HG03565 (cell line): Measurements from ENCODE around the gene GCAT.
A peak's percentile ranks its signal among the peaks of the same experiment; 100 is the strongest.

Experiments
- ATAC-seq: cut with Tn5 transposase; IDR thresholded peaks from one replicate; pipeline ENCODE4 v1.9.1; 2021; ENCODE audit warnings: mild to moderate bottlenecking, moderate library complexity; ENCODE audit not compliant: unreplicated experiment

The GCAT gene

GRCh38 chr22:37807410-37808293 lies at the start of gene GCAT:
TSS of gene GCAT (plus strand) at chr22:37807934. CDS start at chr22:37807968, 34 bp downstream.
- peak; percentile 87 for ATAC-seq

- ATAC-seq = no peak
These were observed 49.0 kb upstream of the GCAT start for GRCh38 chr22:37758694-37759093.

GRCh38 chr22:37759281-37759680 lies 48.5 kb upstream of the GCAT start:
- ATAC-seq = no peak

DNA sequence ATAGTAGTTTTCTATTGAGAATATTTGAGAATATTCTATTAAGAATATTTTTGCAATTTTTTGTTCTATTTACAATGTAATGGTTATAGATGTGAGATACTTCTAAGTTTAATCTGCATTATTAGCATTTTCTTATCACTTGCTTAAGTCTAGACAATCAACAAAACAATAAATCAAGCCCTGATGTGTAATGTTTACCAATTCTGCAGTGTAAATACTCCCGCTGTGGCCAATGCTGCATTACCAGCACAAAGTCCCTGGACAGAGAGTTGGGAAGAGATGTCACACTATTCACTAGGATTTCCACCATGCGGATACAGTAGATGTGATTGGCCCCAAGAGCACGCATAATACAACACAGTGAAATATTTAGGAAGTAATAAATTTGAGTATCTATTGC lies 47.6 kb upstream of the GCAT start:
- no peak for ATAC-seq

- ATAC-seq = no peak
These were observed 45.3 kb upstream of the GCAT start for GRCh38 chr22:37762389-37762836.

- no peak for ATAC-seq
These were observed 44.7 kb upstream of the GCAT start for GRCh38 chr22:37763012-37763411.

GRCh38 chr22:37763652-37764051 lies 44.1 kb upstream of the GCAT start:
- no peak for ATAC-seq

GRCh38 chr22:37764622-37765021 lies 43.1 kb upstream of the GCAT start:
- no peak for ATAC-seq

GRCh38 chr22:37765498-37765897 lies 42.2 kb upstream of the GCAT start:
- no peak for ATAC-seq

GRCh38 chr22:37765953-37766576 lies 41.7 kb upstream of the GCAT start:
- ATAC-seq = no peak

DNA sequence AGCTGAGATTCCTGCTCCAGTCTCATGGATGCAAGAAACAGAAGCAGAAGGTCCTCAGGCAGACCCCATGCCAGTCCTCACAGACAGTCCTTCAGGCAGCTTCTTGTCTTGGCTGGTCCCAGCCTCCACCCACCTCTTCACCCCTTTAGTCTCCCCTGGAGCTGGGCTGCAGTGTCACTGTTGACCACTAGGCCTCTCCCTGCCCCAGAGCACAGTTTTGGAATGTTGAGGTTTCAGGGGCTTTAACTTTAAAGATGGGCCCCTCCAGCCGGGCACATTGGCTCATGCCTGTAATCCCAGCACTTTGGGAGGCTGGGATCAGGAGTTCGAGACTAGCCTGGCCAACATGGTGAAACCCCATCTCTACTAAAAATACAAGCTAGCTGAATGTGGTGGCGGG lies 39.5 kb upstream of the GCAT start:
- ATAC-seq = no peak

DNA sequence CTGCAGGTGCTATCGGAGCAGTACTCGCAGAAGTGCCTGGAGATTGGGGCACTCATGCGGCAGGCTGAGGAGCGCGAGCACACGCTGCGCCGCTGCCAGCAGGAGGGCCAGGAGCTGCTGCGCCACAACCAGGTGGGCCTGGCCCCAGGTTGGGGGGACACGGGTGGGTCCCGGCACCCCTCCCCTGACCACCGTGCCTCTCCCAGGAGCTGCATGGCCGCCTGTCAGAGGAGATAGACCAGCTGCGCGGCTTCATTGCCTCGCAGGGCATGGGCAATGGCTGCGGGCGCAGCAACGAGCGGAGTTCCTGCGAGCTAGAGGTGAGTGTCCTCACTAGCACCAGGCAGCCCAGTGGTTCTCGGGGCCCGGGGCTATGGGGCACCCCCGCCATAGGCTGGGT lies 38.7 kb upstream of the GCAT start:
- no peak for ATAC-seq

- ATAC-seq = no peak
These were observed 36.7 kb upstream of the GCAT start for GRCh38 chr22:37771081-37771480.

DNA sequence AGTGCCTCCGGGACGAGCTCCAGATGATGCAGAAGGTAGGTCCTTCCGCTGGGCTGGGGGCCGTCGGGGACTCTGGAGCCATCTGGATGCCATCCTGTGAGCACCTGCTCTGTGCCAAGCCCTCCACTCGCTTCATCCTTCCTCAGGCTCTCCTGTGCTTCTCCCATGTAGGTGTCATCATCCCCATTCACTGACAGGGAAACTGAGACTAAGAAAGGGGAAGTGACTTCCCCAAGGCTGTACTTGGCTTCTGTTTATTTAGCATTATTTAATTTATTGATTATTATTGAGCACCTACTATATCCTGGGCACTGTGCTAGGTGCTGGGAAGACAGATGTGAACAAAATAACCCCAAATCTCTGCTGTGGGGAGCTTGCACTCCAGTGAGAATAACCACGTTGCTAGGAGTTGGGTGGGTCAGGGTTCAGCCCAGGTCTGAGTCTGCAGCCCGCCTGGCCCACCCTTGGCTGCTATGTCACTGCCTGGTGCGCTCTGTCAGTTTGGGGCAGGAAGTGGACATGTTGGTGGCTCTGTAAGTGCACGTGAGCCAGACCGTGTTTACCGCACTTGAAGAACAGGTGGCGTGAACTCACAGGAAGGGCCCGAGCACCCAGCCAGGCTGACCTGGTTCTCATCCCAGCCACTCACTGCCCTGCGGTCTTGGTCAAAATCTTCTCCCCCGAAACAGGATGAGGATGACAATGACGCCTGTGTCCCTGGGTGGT lies 35.9 kb upstream of the GCAT start:
- ATAC-seq = no peak

DNA sequence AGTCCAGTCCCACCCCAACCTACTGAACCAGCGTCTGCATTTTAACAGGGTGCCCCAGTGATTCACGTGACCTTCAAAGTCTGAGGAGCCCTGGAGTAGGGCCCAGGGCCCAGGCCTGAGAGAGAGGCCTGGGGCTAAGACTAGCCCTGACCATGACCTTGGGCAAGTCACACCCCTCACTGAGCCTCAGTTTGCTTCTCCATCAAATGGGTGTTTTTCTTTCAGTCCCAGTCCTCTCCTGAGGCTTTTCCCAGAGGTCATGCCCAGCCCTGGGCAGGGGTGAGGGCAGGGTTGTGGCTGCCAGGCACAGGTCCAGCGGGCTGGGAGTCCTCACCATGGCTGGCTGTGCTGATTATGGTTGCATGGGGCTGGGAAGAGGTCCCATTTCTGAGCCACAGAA lies 33.0 kb upstream of the GCAT start:
- ATAC-seq = no peak

- ATAC-seq = no peak
These were observed 31.7 kb upstream of the GCAT start for GRCh38 chr22:37775785-37776638.

- no peak for ATAC-seq
These were observed 31.1 kb upstream of the GCAT start for GRCh38 chr22:37776639-37777005.

- ATAC-seq = no peak
These were observed 30.5 kb upstream of the GCAT start for GRCh38 chr22:37777122-37777687.

DNA sequence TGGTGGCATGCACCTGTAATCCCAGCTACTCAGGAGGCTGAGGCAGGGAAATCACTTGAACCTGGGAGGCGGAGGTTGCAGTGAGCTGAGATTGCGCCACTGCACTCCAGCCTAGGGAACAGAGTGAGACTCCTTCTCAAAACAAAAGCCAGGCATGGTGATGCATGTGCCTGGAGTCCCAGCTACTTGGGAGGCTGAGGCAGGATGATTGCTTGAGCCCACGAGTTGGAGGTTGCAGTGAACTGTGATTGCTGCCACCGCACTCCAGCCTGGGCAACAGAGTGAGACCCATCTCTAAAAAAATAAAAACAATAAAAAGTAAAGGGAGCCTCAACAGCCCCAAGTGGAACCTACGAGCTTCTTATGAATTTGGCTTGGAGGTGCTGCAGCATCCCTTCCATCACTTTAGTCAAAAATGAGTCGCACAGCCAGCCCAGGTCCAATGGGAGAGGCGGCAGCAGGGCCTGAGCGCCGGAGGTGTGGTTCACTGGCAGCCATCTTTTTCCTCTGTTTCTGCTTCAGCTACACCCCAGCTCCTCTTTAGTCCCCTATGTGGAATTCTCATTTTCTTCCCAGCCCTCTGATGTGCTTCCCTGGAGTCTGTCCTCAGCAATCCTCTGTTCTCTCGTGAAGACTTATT lies 29.2 kb upstream of the GCAT start:
- no peak for ATAC-seq
